Activated CD8-positive, alpha-beta T cell treated with anti-CD3 and anti-CD28 coated beads for 36 hours (primary cell): ENCODE data around the gene ELAC2. TPM values are rescaled to one million over a fixed set of nuclear protein-coding genes. Genes with fewer than 3 reads are reported as not detected.

Experiments used
- ATAC-seq: fragments of 200-7000 bp; cut with Tn5 transposase; one replicate; pipeline ENCODE4 v1.10.0; 2021; ENCODE audit warnings: mild to moderate bottlenecking, moderate library complexity
- CTCF ChIA-PET: fragments of 350-600 bp; sonication (Branson Sonifier 250); formaldehyde crosslinking; loops from one replicate; lab custom pipeline; 2021; ENCODE audit warnings: antibody characterized with exemption; lab: Charles Lee
- POLR2A ChIA-PET: fragments of 350-600 bp; sonication (Branson Sonifier 250); formaldehyde crosslinking; loops from one replicate; lab custom pipeline; 2021; ENCODE audit warnings: antibody characterized with exemption; lab: Charles Lee
- DNase-seq: peaks from one replicate; pipeline ENCODE4 v3.0.0-alpha.2; 2020
- H3K27ac Mint-ChIP-seq: one replicate; pipeline ENCODE4 v1.8.0; 2021; ENCODE audit warnings: mild to moderate bottlenecking, mixed read lengths
- H3K27me3 Mint-ChIP-seq: one replicate; pipeline ENCODE4 v1.8.0; 2021; ENCODE audit warnings: mixed read lengths
- H3K36me3 Mint-ChIP-seq: one replicate; pipeline ENCODE4 v1.8.0; 2021; ENCODE audit warnings: low read depth, mixed read lengths
- H3K4me1 Mint-ChIP-seq: one replicate; pipeline ENCODE4 v1.8.0; 2021; ENCODE audit warnings: low read depth, mixed read lengths
- H3K4me3 Mint-ChIP-seq: one replicate; pipeline ENCODE4 v1.8.0; 2021; ENCODE audit warnings: mild to moderate bottlenecking, moderate library complexity, mixed read lengths
- H3K9me3 Mint-ChIP-seq: one replicate; pipeline ENCODE4 v1.8.0; 2021; ENCODE audit warnings: mixed read lengths
- CTCF ChIP-seq: fragments of 200-600 bp; IDR thresholded peaks from one replicate; pipeline ENCODE4 v1.8.0; 2022; ENCODE audit warnings: antibody characterized with exemption, mild to moderate bottlenecking
- intact Hi-C: fragments of 100-400 bp; cut with micrococcal nuclease; formaldehyde crosslinking; loops from one replicate; pipeline ENCODE4 v1.10.0; 2022
- total RNA-seq, 2 experiments: library from RNA; stranded (reverse); gene quantifications; one replicate each; pipeline ENCODE4 v1.2.3, GENCODE V29; 2021

The ELAC2 gene
- total RNA-seq, 2 experiments from 2014 or later = 60.1 to 67.6 TPM

GRCh38 chr17:12998874-12999273 is 19.0 kb downstream of the ELAC2 start:
- no peak for TF ChIP-seq CTCF
- no peaks in the 10 kb centered on the region for H3K9me3 Mint-ChIP-seq
- H3K4me1 Mint-ChIP-seq = peaks cover 2% of the 10 kb centered on the region
- no peaks in the 10 kb centered on the region for H3K27me3 Mint-ChIP-seq
- DNase-seq (no peak), ATAC-seq (no peak)
- no peak overlapping the region for H3K27ac Mint-ChIP-seq
- peaks cover 38% of the 10 kb centered on the region for H3K36me3 Mint-ChIP-seq
- ChIA-PET CTCF (interaction anchor here (0.9 kb wide), 1 partner anchor 13 kb away, joined by 3 read pairs; no protein-coding TSS in a partner anchor), POLR2A (interaction anchor here (1.1 kb wide), 1 partner anchor 13 kb away, joined by 3 read pairs; no protein-coding TSS in a partner anchor)
- H3K4me3 Mint-ChIP-seq = no peak overlapping the region
- intact Hi-C loops = no loop called here

- Mint-ChIP-seq H3K9me3 (no peaks in the 10 kb centered on the region), H3K27ac (no peak overlapping the region), H3K27me3 (no peaks in the 10 kb centered on the region), H3K4me1 (no peaks in the 10 kb centered on the region), H3K4me3 (no peak overlapping the region), H3K36me3 (peaks cover 39% of the 10 kb centered on the region)
- ChIA-PET CTCF (no interaction called here), POLR2A (interaction anchor here (1.1 kb wide), 1 partner anchor 13 kb away, joined by 3 read pairs; no protein-coding TSS in a partner anchor)
- no peak for ATAC-seq
- intact Hi-C loops = no loop called here
- DNase-seq = no peak
- TF ChIP-seq CTCF = no peak
Measured at GRCh38 chr17:12998461-12998860, 19.4 kb downstream of the ELAC2 start.

- intact Hi-C loops = no loop called here
- Mint-ChIP-seq H3K4me3 (no peak overlapping the region), H3K27ac (no peak overlapping the region), H3K4me1 (no peaks in the 10 kb centered on the region), H3K9me3 (no peaks in the 10 kb centered on the region), H3K36me3 (peaks cover 46% of the 10 kb centered on the region), H3K27me3 (no peaks in the 10 kb centered on the region)
- TF ChIP-seq CTCF = no peak
- DNase-seq = no peak
- POLR2A ChIA-PET = interaction anchor here (0.6 to 1.7 kb wide), 3 partner anchors 11 to 530 kb away, joined by 3 to 6 read pairs (median 5); partner anchors contain the start of gene ELAC2
- CTCF ChIA-PET = interaction anchor here (0.8 kb wide), 1 partner anchor 34 kb away, joined by 3 read pairs; no protein-coding TSS in a partner anchor
- ATAC-seq = no peak
Measured at GRCh38 chr17:12996941-12997340, 20.9 kb downstream of the ELAC2 start.

- no peaks in the 10 kb centered on the region for H3K4me1 Mint-ChIP-seq
- ChIA-PET CTCF (no interaction called here), POLR2A (interaction anchor here (1.7 kb wide), 1 partner anchor 22 kb away, joined by 5 read pairs; the partner anchor contains the start of gene ELAC2)
- H3K4me3 Mint-ChIP-seq = no peak overlapping the region
- no peaks in the 10 kb centered on the region for H3K9me3 Mint-ChIP-seq
- no peak overlapping the region for H3K27ac Mint-ChIP-seq
- no peak for ATAC-seq
- no peak for DNase-seq
- peaks cover 52% of the 10 kb centered on the region for H3K36me3 Mint-ChIP-seq
- intact Hi-C loops = no loop called here
- TF ChIP-seq CTCF = no peak
- no peaks in the 10 kb centered on the region for H3K27me3 Mint-ChIP-seq
Measured at GRCh38 chr17:12996357-12996756, 21.5 kb downstream of the ELAC2 start.

GRCh38 chr17:12995896-12996295 is 21.9 kb downstream of the ELAC2 start:
- no peak for ATAC-seq
- ChIA-PET POLR2A (interaction anchor here (1.7 kb wide), 1 partner anchor 22 kb away, joined by 5 read pairs; the partner anchor contains the start of gene ELAC2), CTCF (no interaction called here)
- Mint-ChIP-seq H3K4me1 (no peaks in the 10 kb centered on the region), H3K9me3 (no peaks in the 10 kb centered on the region), H3K36me3 (peaks cover 55% of the 10 kb centered on the region), H3K27me3 (no peaks in the 10 kb centered on the region), H3K27ac (no peak overlapping the region), H3K4me3 (no peak overlapping the region)
- no peak for DNase-seq
- TF ChIP-seq CTCF = no peak
- intact Hi-C loops = no loop called here
